H1 (cell line): ENCODE data around the gene RTTN. TPM values are rescaled to one million over a fixed set of nuclear protein-coding genes. Genes with fewer than 3 reads are reported as not detected.

ENCODE experiments used
- CTCF ChIA-PET: fragments of 300-600 bp; sonication (Branson Sonifier 250); formaldehyde crosslinking; loops from one replicate; lab custom pipeline; 2021; ENCODE audit not compliant: partially characterized antibody; lab: Charles Lee
- POLR2A ChIA-PET: fragments of 300-600 bp; sonication (Branson Sonifier 250); formaldehyde crosslinking; loops from one replicate; lab custom pipeline; 2021; ENCODE audit warnings: inconsistent platforms; ENCODE audit not compliant: partially characterized antibody; lab: Charles Lee
- DNase-seq, 2 experiments: peaks; one replicate each; pipeline versions ENCODE4 v3.0.0 to v3.0.0-alpha.2; 2010 to 2022; ENCODE audit warnings: low spot score in 2 of 2, low read depth in 1 of 2, mixed read lengths in 1 of 2
- FAIRE-seq: peaks from 2 replicates; lab custom pipeline; 2011; peaks lifted over from hg19 to GRCh38; lab: Jason Lieb, UNC
- H2AFZ ChIP-seq: 2 replicates; pipeline ENCODE4 v1.8.1; 2012; ENCODE audit warnings: low read length, inconsistent platforms
- H2AK5ac ChIP-seq: 2 replicates; pipeline ENCODE4 v1.6.1; 2013; ENCODE audit warnings: low read depth, low read length
- H2BK120ac ChIP-seq: replicated peaks from 2 replicates; pipeline ENCODE3; 2013; ENCODE audit warnings: low read depth, low read length, inconsistent platforms
- H2BK12ac ChIP-seq: 2 replicates; pipeline ENCODE4 v1.6.1; 2013; ENCODE audit warnings: low read depth, low read length
- H2BK15ac ChIP-seq: 2 replicates; pipeline ENCODE4 v1.6.1; 2013; ENCODE audit warnings: low read length
- H2BK20ac ChIP-seq: 2 replicates; pipeline ENCODE4 v1.6.1; 2013; ENCODE audit warnings: low read length
- H2BK5ac ChIP-seq: 2 replicates; pipeline ENCODE4 v1.6.1; 2013; ENCODE audit warnings: low read depth, low read length
- H3K14ac ChIP-seq: 2 replicates; pipeline ENCODE4 v1.6.1; 2013; ENCODE audit warnings: inconsistent platforms; ENCODE audit not compliant: insufficient read length
- H3K18ac ChIP-seq: 2 replicates; pipeline ENCODE4 v1.6.1; 2013; ENCODE audit warnings: low read length; ENCODE audit errors: extremely low read depth
- H3K23ac ChIP-seq: 2 replicates; pipeline ENCODE4 v1.6.1; 2013; ENCODE audit warnings: inconsistent platforms; ENCODE audit not compliant: insufficient read length
- H3K23me2 ChIP-seq: 2 replicates; pipeline ENCODE4 v1.6.1; 2013; ENCODE audit warnings: low read depth, low read length
- H3K27ac ChIP-seq: 2 replicates; pipeline ENCODE4 v1.6.1; 2011; ENCODE audit warnings: low read depth, low read length, inconsistent platforms
- H3K27me3 ChIP-seq, 4 experiments: replicated peaks in 1 of 4; 1 replicate in 1 of 4; 2 replicates in 3 of 4; pipeline versions ENCODE4 v1.6.1 to v1.8.1; 2011 to 2013; ENCODE audit warnings: low read length in 3 of 4, mild to moderate bottlenecking in 3 of 4, inconsistent platforms in 2 of 4, mixed read lengths in 2 of 4, moderate library complexity in 1 of 4; ENCODE audit not compliant: control insufficient read depth in 3 of 4, insufficient read depth in 3 of 4; ENCODE audit errors: extremely low read depth in 1 of 4
- H3K36me3 ChIP-seq, 4 experiments: 2 replicates each; pipeline versions ENCODE4 v1.6.1 to v1.8.1; 2011 to 2013; ENCODE audit warnings: mild to moderate bottlenecking in 4 of 4, low read length in 3 of 4, moderate library complexity in 2 of 4, control low read depth in 1 of 4, inconsistent platforms in 1 of 4; ENCODE audit not compliant: insufficient read depth in 4 of 4, control insufficient read depth in 2 of 4
- H3K4ac ChIP-seq: replicated peaks from 2 replicates; pipeline ENCODE3; 2013; ENCODE audit warnings: low read length, low read depth, mixed read lengths, inconsistent platforms; ENCODE audit not compliant: insufficient read length
- H3K4me1 ChIP-seq, 4 experiments: replicated peaks in 1 of 4; 1 replicate in 1 of 4; 2 replicates in 3 of 4; pipeline versions ENCODE4 v1.6.1 to v1.8.1; 2011 to 2013; ENCODE audit warnings: low read length in 3 of 4, inconsistent platforms in 2 of 4, mixed read lengths in 1 of 4; ENCODE audit not compliant: insufficient read depth in 4 of 4, control insufficient read depth in 3 of 4
- H3K4me2 ChIP-seq, 2 experiments: 2 replicates each; pipeline versions ENCODE4 v1.6.1 to v1.8.1; 2011 to 2013; ENCODE audit warnings: low read depth in 2 of 2, low read length in 2 of 2, control low read depth in 1 of 2, inconsistent platforms in 1 of 2, mild to moderate bottlenecking in 1 of 2; ENCODE audit not compliant: insufficient read depth in 1 of 2
- H3K4me3 ChIP-seq, 4 experiments: fragments of 200-600, 300-600 bp in 1 of 4; sonication (generic), shearing (Covaris generic), sonication (Bioruptor Twin) in 1 of 4; 2 replicates each; pipeline versions ENCODE4 v1.5.1 to v1.8.1; 2011 to 2016; ENCODE audit warnings: low read length in 4 of 4, low read depth in 3 of 4, control low read depth in 2 of 4, inconsistent platforms in 2 of 4, mild to moderate bottlenecking in 2 of 4, mixed read lengths in 1 of 4, moderate library complexity in 1 of 4; ENCODE audit not compliant: insufficient read depth in 2 of 4; ENCODE audit errors: extremely low read depth in 1 of 4
- H3K56ac ChIP-seq: replicated peaks from 2 replicates; pipeline ENCODE3; 2013; ENCODE audit warnings: low read depth, mild to moderate bottlenecking, mixed read lengths, low read length, inconsistent platforms; ENCODE audit not compliant: insufficient read length
- H3K79me1 ChIP-seq: 2 replicates; pipeline ENCODE4 v1.6.1; 2013; ENCODE audit warnings: low read depth, low read length, control low read depth
- H3K79me2 ChIP-seq, 2 experiments: 2 replicates each; pipeline versions ENCODE4 v1.6.1 to v1.8.1; 2012 to 2013; ENCODE audit warnings: low read length in 2 of 2, mild to moderate bottlenecking in 2 of 2, inconsistent platforms in 1 of 2; ENCODE audit not compliant: insufficient read depth in 2 of 2, control insufficient read depth in 1 of 2
- H3K9ac ChIP-seq, 4 experiments: replicated peaks in 1 of 4; 1 replicate in 1 of 4; 2 replicates in 3 of 4; pipeline versions ENCODE4 v1.6.1 to v1.8.1; 2011 to 2013; ENCODE audit warnings: low read depth in 3 of 4, low read length in 3 of 4, control low read depth in 2 of 4, mild to moderate bottlenecking in 2 of 4, moderate library complexity in 2 of 4, inconsistent platforms in 1 of 4; ENCODE audit errors: extremely low read depth in 1 of 4
- H3K9me3 ChIP-seq, 2 experiments: 2 replicates each; pipeline versions ENCODE4 v1.6.1 to v1.8.1; 2012 to 2013; ENCODE audit warnings: mild to moderate bottlenecking in 2 of 2, moderate library complexity in 2 of 2, control low read depth in 1 of 2, inconsistent platforms in 1 of 2, low read depth in 1 of 2, low read length in 1 of 2, mixed read lengths in 1 of 2; ENCODE audit not compliant: insufficient read depth in 2 of 2
- H4K20me1 ChIP-seq, 2 experiments: replicated peaks in 1 of 2; 2 replicates each; pipeline versions ENCODE3 to v1.8.1; 2011 to 2013; ENCODE audit warnings: inconsistent platforms in 2 of 2, low read length in 2 of 2, mild to moderate bottlenecking in 1 of 2; ENCODE audit not compliant: insufficient read depth in 2 of 2, control insufficient read depth in 1 of 2
- H4K5ac ChIP-seq: 2 replicates; pipeline ENCODE4 v1.6.1; 2013; ENCODE audit warnings: low read length, low read depth, mixed read lengths, inconsistent platforms; ENCODE audit not compliant: insufficient read length
- H4K8ac ChIP-seq: 2 replicates; pipeline ENCODE4 v1.8.0; 2013; ENCODE audit warnings: mild to moderate bottlenecking, moderate library complexity, low read length, inconsistent platforms; ENCODE audit not compliant: insufficient read depth; ENCODE audit errors: extremely low read depth
- H4K91ac ChIP-seq: replicated peaks from 2 replicates; pipeline ENCODE3; 2013; ENCODE audit warnings: low read length, mixed read lengths, inconsistent platforms; ENCODE audit not compliant: insufficient read length
- CBX5 ChIP-seq: fragments of 300-800, 300-1000 bp; sonication (generic); IDR thresholded peaks from 2 replicates; pipeline ENCODE4 v1.7.1; 2016; ENCODE audit warnings: antibody characterized with exemption, low read length, low read depth
- CBX8 ChIP-seq: fragments of 300-800, 300-1000 bp; sonication (generic); IDR thresholded peaks from 2 replicates; pipeline ENCODE4 v1.7.1; 2016; ENCODE audit warnings: low read depth, low read length, borderline replicate concordance
- CREB1 ChIP-seq: IDR thresholded peaks from 2 replicates; pipeline ENCODE4 v1.6.1; 2012; ENCODE audit warnings: inconsistent platforms
- EP300 ChIP-seq, 2 experiments: IDR thresholded peaks; 1 replicate in 1 of 2; 2 replicates in 1 of 2; pipeline ENCODE4 v1.6.1; 2011 to 2012; ENCODE audit warnings: low read depth in 2 of 2, low read length in 2 of 2, mild to moderate bottlenecking in 2 of 2, borderline replicate concordance in 1 of 2, inconsistent platforms in 1 of 2, moderate library complexity in 1 of 2
- POLR2A ChIP-seq, 2 experiments: IDR thresholded peaks; 1 replicate in 1 of 2; 2 replicates in 1 of 2; pipeline ENCODE4 v1.6.1; 2011; ENCODE audit warnings: low read depth in 2 of 2, low read length in 2 of 2, mild to moderate bottlenecking in 2 of 2; ENCODE audit errors: control extremely low read depth in 1 of 2
- POLR2AphosphoS5 ChIP-seq: IDR thresholded peaks from 2 replicates; pipeline ENCODE4 v1.6.1; 2011; ENCODE audit warnings: low read depth, low read length
- RNF2 ChIP-seq: fragments of 200-900, 300-1000 bp; sonication (generic); IDR thresholded peaks from 2 replicates; pipeline ENCODE4 v1.7.1; 2016; ENCODE audit warnings: borderline replicate concordance, low read depth, mild to moderate bottlenecking, antibody characterized with exemption, low read length; ENCODE audit not compliant: poor library complexity, severe bottlenecking; ENCODE audit errors: missing control alignments
- SIN3A ChIP-seq, 2 experiments: IDR thresholded peaks in 1 of 2; conservative IDR thresholded peaks in 1 of 2; 2 replicates each; pipeline ENCODE4 v1.6.1; 2011 to 2012; ENCODE audit warnings: low read length in 2 of 2, improper control_type of control experiment in 1 of 2, low read depth in 1 of 2, mild to moderate bottlenecking in 1 of 2
- WGBS, 2 experiments: shearing (Covaris generic) in 1 of 2; methylation state at CpG; one replicate each; pipeline versions ENCODE4 v1.1.6 to v1.1.7; 2013 to 2015; ENCODE audit warnings: low lambda C conversion rate in 2 of 2, mixed read lengths in 2 of 2, inconsistent platforms in 1 of 2, low coverage in 1 of 2, missing lambda C conversion rate in 1 of 2; ENCODE audit not compliant: insufficient replicate concordance in 2 of 2, insufficient coverage in 1 of 2, insufficient read length in 1 of 2; ENCODE audit errors: extremely low coverage in 1 of 2, missing lambda C conversion rate in 1 of 2; 5-methylcytosine and 5-hydroxymethylcytosine counted together
- polyA plus RNA-seq, 7 experiments: library from polyadenylated mRNA; depleted of rRNA in 3 of 7; stranded (reverse) in 5 of 7; unstranded in 2 of 7; fragments of >200 nt in 5 of 7; fragments of 200-250 nt in 2 of 7; gene quantifications; 1 replicate in 5 of 7; 2 replicates in 1 of 7; 4 replicates in 1 of 7; pipeline versions ENCODE4 v1.2.1 to v1.2.3, GENCODE V29; 2011 to 2013; ENCODE audit warnings: missing spikeins in 2 of 7, mixed read lengths in 2 of 7
- total RNA-seq: library from RNA; stranded (reverse); fragmentation: NEBNext Ultra II Directional; extraction: Animal tissue kit (Norgen Biotek cat#: 25700); gene quantifications from 2 replicates; pipeline ENCODE4 v1.2.1, GENCODE V29; 2021
- TF ChIP-seq, protein P1 (sequence below): IDR thresholded peaks from 2 replicates; pipeline ENCODE4 v1.6.1; 2012; ENCODE audit warnings: inconsistent platforms

The RTTN gene
- total and polyA plus RNA-seq, 2 of the 8 experiments (the other 6 are each of a cell fraction or from before 2014, with no cell fraction given) = 9.1 to 21.4 TPM

DNA sequence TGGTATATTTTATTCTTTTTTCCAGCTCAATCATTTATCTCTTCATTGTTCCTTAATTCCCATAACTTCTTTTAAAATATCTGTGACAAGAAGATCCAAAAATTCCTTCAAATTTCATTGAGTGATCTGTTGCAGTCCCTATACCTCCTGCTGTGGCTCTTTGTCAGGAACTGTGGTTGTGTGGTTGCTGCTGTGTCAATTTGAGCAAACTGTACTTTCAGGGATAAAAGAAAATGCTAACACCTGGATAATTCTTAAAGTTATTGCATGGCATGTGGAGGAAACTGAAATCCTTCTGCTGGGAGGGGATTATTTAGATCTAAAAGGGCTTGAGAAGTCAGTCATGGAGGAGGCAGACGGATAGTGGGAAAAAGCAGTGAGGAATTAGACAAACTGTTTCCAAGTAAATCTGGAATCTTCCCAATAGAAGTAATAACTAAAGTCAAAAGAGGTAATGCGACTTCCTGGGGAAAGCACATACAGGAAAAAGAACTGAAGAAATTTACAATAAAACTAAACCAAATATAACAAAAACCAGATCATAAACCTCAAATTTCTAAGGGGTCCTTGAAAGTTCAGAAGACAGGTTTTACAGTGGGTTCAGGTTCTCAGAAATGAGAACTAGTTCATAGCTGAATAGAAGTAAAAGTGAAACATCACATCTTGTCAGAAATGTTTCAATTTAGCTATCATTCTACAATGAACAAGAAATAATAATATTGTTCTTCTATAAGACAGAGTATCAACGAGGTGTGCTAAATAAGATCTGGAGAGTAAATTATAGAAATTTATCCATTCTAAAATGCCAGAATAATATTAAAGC lies 224.3 kb downstream of the RTTN start:
- Histone ChIP-seq H3K23ac (no peak overlapping the region), H3K9ac (no peak overlapping the region), H3K4me3 (no peak overlapping the region), H2BK15ac (no peak overlapping the region), H3K79me1 (no peaks in the 10 kb centered on the region), H2BK20ac (no peak overlapping the region), H3K79me2 (no peaks in the 10 kb centered on the region), H2BK12ac (no peak overlapping the region), H4K8ac (no peak overlapping the region), H2AFZ (no peak overlapping the region), H3K4me1 (peaks cover 0 to 8% (median 3%) of the 10 kb centered on the region in 4 experiments; a peak in 3 of 7 replicates), H3K4ac (no peak overlapping the region), H3K4me2 (no peak overlapping the region), H2BK5ac (no peak overlapping the region), H3K27me3 (no peaks in the 10 kb centered on the region), H4K20me1 (no peaks in the 10 kb centered on the region), H3K18ac (no peak overlapping the region), H4K91ac (no peak overlapping the region), H3K14ac (no peak overlapping the region), H2AK5ac (no peak overlapping the region), H3K23me2 (no peaks in the 10 kb centered on the region), H3K36me3 (no peaks in the 10 kb centered on the region), H3K9me3 (peaks cover 2 to 8% of the 10 kb centered on the region in 2 experiments; a peak in 1 of 4 replicates), H4K5ac (no peak overlapping the region), H2BK120ac (no peak overlapping the region), H3K27ac (no peak overlapping the region), H3K56ac (no peak overlapping the region)
- 92% methylated on average over 3 of the region's 3 CpGs; no CpG with 5 or more reads in 1 of the 2 experiments for WGBS, 2 experiments
- CTCF ChIA-PET = interaction anchor here (0.7 to 1.9 kb wide), 2 partner anchors 37 to 77 kb away, joined by 3 to 4 read pairs; no protein-coding TSS in a partner anchor
- no peak for FAIRE-seq
- DNase-seq = no peak
- TF ChIP-seq EP300 (IDR thresholded peaks at IDR 0.05; ENCODE audit: borderline replicate concordance in 1 of 2, low read depth in 2 of 2, low read length in 2 of 2) (no peak), POLR2AphosphoS5 (no peak), RNF2 (no peak), SIN3A (conservative IDR thresholded peaks at IDR 0.05 in 1 of 2, IDR thresholded peaks at IDR 0.05 in 1 of 2; ENCODE audit: low read depth in 1 of 2, low read length in 2 of 2) (no peak), CBX5 (no peak), POLR2A (IDR thresholded peaks at IDR 0.05; ENCODE audit: control extremely low read depth in 1 of 2, low read depth in 2 of 2, low read length in 2 of 2) (no peak), CREB1 (no peak), CBX8 (no peak)
- TF ChIP-seq, protein P1, sequence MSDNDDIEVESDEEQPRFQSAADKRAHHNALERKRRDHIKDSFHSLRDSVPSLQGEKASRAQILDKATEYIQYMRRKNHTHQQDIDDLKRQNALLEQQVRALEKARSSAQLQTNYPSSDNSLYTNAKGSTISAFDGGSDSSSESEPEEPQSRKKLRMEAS = no peak
- POLR2A ChIA-PET = no interaction called here
